Right lobe of liver (tissue), 4 donors: Measurements from ENCODE around the gene RPS26.

ENCODE experiments used
- CTCF ChIP-seq, 4 donors: fragments of 200-600 bp in 3 of 4; fragments of 450-650 bp in 1 of 4; IDR thresholded peaks; one replicate each; pipeline versions ENCODE4 v1.5.1 to v1.8.0; 2016 to 2022; ENCODE audit warnings: antibody characterized with exemption in 4 of 4, mild to moderate bottlenecking in 2 of 4
- POLR2A ChIP-seq: fragments of 450-650 bp; IDR thresholded peaks from one replicate; pipeline ENCODE4 v1.6.1; 2017; ENCODE audit warnings: antibody characterized with exemption, mild to moderate bottlenecking
- donor health status: DM: no; HTN: no; CAD: no.
- donor health status: DM: no; HTN: no; CAD: no.
- donor health status: DM: no; HTN: yes; CAD: no.

- TF ChIP-seq CTCF (IDR thresholded peaks at IDR 0.05) (peak in 1 of 4 donors; percentile 8), POLR2A (peak; percentile 66)
Measured at GRCh38 chr12:55996715-55997534, 44.8 kb upstream of the RPS26 start, which contains the start of gene SUOX.
